ENCODE results near the gene SLFN5.
"Not testable (repeated sequence)": the region's sequence is repeated elsewhere in the genome, so short reads cannot be mapped to it uniquely, and the experiment has no call there.

The SLFN5 gene

GRCh38 chr17:35241520-35241919 is 1.4 kb upstream of the SLFN5 start:
- DNase-seq (ENCODE audit: low read depth in 1 of 2, low spot score in 1 of 2), result no peak

GRCh38 chr17:35242158-35242804 is 591 bp upstream of the SLFN5 start:
- peak; percentile 60 to 83 for DNase-seq (ENCODE audit: low read depth in 1 of 2, low spot score in 1 of 2)

GRCh38 chr17:35243561-35244340 is 879 bp downstream of the SLFN5 start:
- peak; percentile 9 to 51 for DNase-seq (ENCODE audit: low read depth in 1 of 2, low spot score in 1 of 2)

- peak; percentile 66 to 87 for DNase-seq (ENCODE audit: low read depth in 1 of 2, low spot score in 1 of 2)
These were observed 1.7 kb downstream of the SLFN5 start for GRCh38 chr17:35244341-35245195.

GRCh38 chr17:35245196-35245486 is 2.3 kb downstream of the SLFN5 start:
- DNase-seq (ENCODE audit: low read depth in 1 of 2, low spot score in 1 of 2), result peak in 1 of 2 donors; percentile 46

- DNase-seq (ENCODE audit: low read depth in 1 of 2, low spot score in 1 of 2), result no peak
These were observed 9.8 kb downstream of the SLFN5 start for GRCh38 chr17:35252651-35253050.

- no peak for DNase-seq (ENCODE audit: low read depth in 1 of 2, low spot score in 1 of 2)
These were observed 11.4 kb downstream of the SLFN5 start for GRCh38 chr17:35254107-35254773.

DNA sequence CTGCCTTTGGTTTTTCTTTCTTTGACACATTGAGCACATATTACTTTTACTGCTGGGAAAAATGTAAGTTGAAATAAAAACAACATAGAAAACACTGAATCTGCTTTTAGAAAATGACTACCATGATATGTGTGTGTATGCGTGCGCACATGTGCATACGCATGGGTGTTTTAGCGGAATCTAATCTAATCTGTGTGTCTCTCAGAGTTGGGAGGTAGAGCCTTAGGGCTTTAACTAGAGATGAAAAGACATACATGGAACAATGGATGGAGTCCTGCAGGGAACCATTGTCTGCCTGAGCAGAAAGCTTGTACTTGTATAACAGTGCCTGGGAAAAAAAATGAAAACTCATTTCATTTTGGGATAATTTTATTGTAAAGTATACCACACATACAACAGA is 12.4 kb downstream of the SLFN5 start:
- DNase-seq (ENCODE audit: low read depth in 1 of 2, low spot score in 1 of 2), result no peak

- no peak for DNase-seq (ENCODE audit: low read depth in 1 of 2, low spot score in 1 of 2)
These were observed 13.8 kb downstream of the SLFN5 start for GRCh38 chr17:35256629-35257028.

GRCh38 chr17:35257208-35257659 is 14.4 kb downstream of the SLFN5 start:
- DNase-seq (ENCODE audit: low read depth in 1 of 2, low spot score in 1 of 2), result no peak

DNA sequence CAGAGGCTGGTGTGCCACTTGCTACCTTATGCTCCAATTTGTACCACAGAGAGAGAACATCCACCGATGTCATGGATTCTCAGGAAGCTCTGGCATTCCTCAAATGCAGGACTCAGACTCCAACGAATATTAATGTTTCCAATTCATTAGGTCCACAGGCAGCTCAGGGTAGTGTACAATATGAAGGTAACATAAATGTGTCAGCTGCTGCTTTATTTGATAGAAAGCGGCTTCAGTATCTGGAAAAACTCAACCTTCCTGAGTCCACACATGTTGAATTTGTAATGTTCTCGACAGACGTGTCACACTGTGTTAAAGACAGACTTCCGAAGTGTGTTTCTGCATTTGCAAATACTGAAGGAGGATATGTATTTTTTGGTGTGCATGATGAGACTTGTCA is 16.1 kb downstream of the SLFN5 start:
- DNase-seq (ENCODE audit: low read depth in 1 of 2, low spot score in 1 of 2), result no peak

- DNase-seq (ENCODE audit: low read depth in 1 of 2, low spot score in 1 of 2), result no peak
These were observed 22.2 kb downstream of the SLFN5 start for GRCh38 chr17:35265071-35265470.

DNA sequence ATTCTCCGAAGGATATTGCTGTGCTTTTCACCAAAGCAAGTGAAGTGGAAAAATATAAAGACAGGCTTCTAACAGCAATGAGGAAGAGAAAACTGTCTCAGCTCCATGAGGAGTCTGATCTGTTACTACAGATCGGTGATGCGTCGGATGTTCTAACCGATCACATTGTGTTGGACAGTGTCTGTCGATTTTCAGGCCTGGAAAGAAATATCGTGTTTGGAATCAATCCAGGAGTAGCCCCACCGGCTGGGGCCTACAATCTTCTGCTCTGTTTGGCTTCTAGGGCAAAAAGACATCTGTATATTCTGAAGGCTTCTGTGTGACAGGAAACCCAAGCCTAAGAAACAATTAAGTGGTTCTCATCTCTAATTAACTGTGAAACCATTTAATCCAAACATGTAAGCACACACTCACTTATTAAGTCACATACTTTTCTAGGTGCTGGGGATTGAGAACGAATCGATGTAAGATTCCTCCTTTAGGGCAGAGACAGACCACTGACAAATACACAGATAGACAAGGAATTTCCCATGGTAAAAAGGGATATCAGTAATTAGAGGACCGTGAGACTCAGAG is 22.8 kb downstream of the SLFN5 start:
- no peak for DNase-seq (ENCODE audit: low read depth in 1 of 2, low spot score in 1 of 2)

GRCh38 chr17:35274167-35275066 is 31.5 kb downstream of the SLFN5 start:
- not testable (repeated sequence) for DNase-seq (ENCODE audit: low read depth in 1 of 2, low spot score in 1 of 2)

DNA sequence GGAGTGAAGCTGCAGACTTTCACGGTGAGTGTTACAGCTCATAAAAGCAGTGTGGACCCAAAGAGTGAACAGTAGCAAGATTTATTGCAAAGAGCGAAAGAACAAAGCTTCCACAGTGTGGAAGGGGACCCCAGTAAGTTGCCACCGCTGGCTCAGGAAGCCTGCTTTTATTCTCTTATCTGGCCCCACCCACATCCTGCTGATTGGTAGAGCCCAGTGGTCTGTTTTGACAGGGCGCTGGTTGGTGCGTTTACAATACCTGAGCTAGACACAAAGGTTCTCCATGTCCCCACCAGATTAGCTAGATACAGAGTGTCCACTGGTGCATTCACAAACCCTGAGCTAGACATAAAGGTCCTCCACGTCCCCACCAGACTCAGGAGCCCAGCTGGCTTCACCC is 35.6 kb downstream of the SLFN5 start:
- not testable (repeated sequence) for DNase-seq (ENCODE audit: low read depth in 1 of 2, low spot score in 1 of 2)

GRCh38 chr17:35278876-35279275 is 36.0 kb downstream of the SLFN5 start:
- not testable (repeated sequence) for DNase-seq (ENCODE audit: low read depth in 1 of 2, low spot score in 1 of 2)

DNA sequence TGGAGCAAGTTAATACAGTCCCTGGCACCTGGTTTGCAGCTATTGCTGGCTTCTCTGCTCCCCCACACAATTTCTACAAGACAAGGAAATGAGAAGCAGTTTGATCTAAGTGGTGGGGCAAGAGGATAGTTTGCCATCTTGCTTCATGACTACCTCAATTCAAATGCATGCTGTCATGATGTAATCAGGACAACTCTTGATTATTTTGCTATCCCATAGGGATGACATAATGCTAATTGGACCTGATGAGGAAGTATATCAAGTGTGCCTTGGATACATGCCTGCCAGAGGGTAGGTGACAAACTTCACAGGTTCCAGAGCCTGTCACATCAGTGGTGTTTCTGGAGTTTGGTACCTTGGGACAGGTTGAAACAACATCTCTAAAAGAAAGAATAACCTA is 40.9 kb downstream of the SLFN5 start:
- DNase-seq (ENCODE audit: low read depth in 1 of 2, low spot score in 1 of 2), result no peak

GRCh38 chr17:35284955-35285354 is 42.1 kb downstream of the SLFN5 start:
- no peak for DNase-seq (ENCODE audit: low read depth in 1 of 2, low spot score in 1 of 2)

- DNase-seq (ENCODE audit: low read depth in 1 of 2, low spot score in 1 of 2), result peak in 1 of 2 donors; percentile 6
These were observed 43.4 kb downstream of the SLFN5 start for GRCh38 chr17:35286120-35286781.

Data from activated CD4-positive, alpha-beta T cell treated with anti-CD3 and anti-CD28 coated beads, Interleukin-2, amount 50 U/mL, for 24 hours (primary cell).